ENCODE data around the gene GRIN2A. TPM values are rescaled to one million over a fixed set of nuclear protein-coding genes. Genes with fewer than 3 reads are reported as not detected.

The GRIN2A gene
- total RNA-seq, 1 donor from 2014 or later: not detected

- FAIRE-seq (no peak), DNase-seq (ENCODE audit: low read depth) (no peak)
- TF ChIP-seq CTCF (IDR thresholded peaks at IDR 0.05; ENCODE audit: insufficient read depth, low read length, severe bottlenecking): no peak
- Histone ChIP-seq H3K36me3 (ENCODE audit: control insufficient read depth, insufficient read depth, low read length) (no peaks in the 10 kb centered on the region), H3K4me3 (ENCODE audit: low read depth, low read length) (no peak overlapping the region), H3K27me3 (ENCODE audit: control insufficient read depth, insufficient read depth, low read length) (no peaks in the 10 kb centered on the region)
Measured at GRCh38 chr16:9738690-9739089, 443.5 kb downstream of the GRIN2A start.

- FAIRE-seq (no peak), DNase-seq (ENCODE audit: low read depth) (no peak)
- Histone ChIP-seq H3K27me3 (ENCODE audit: control insufficient read depth, insufficient read depth, low read length) (no peaks in the 10 kb centered on the region), H3K36me3 (ENCODE audit: control insufficient read depth, insufficient read depth, low read length) (no peaks in the 10 kb centered on the region), H3K4me3 (ENCODE audit: low read depth, low read length) (no peak overlapping the region)
- TF ChIP-seq CTCF (IDR thresholded peaks at IDR 0.05; ENCODE audit: insufficient read depth, low read length, severe bottlenecking): no peak
Measured at GRCh38 chr16:9736547-9736946, 445.7 kb downstream of the GRIN2A start.

GRCh38 chr16:9723136-9723535, 459.1 kb downstream of the GRIN2A start:
- no peaks in the 10 kb centered on the region for H3K36me3 ChIP-seq (ENCODE audit: control insufficient read depth, insufficient read depth, low read length)
- DNase-seq (ENCODE audit: low read depth) (no peak), FAIRE-seq (no peak)
- no peaks in the 10 kb centered on the region for H3K27me3 ChIP-seq (ENCODE audit: control insufficient read depth, insufficient read depth, low read length)
- H3K4me3 ChIP-seq (ENCODE audit: low read depth, low read length): no peak overlapping the region
- TF ChIP-seq CTCF (IDR thresholded peaks at IDR 0.05; ENCODE audit: insufficient read depth, low read length, severe bottlenecking): no peak

GRCh38 chr16:9713907-9714306, 468.3 kb downstream of the GRIN2A start:
- DNase-seq (ENCODE audit: low read depth): no peak
- FAIRE-seq: no peak
- H3K36me3 ChIP-seq (ENCODE audit: control insufficient read depth, insufficient read depth, low read length): no peaks in the 10 kb centered on the region
- H3K27me3 ChIP-seq (ENCODE audit: control insufficient read depth, insufficient read depth, low read length): no peaks in the 10 kb centered on the region
- TF ChIP-seq CTCF (IDR thresholded peaks at IDR 0.05; ENCODE audit: insufficient read depth, low read length, severe bottlenecking): no peak
- H3K4me3 ChIP-seq (ENCODE audit: low read depth, low read length): no peak overlapping the region

- no peaks in the 10 kb centered on the region for H3K36me3 ChIP-seq (ENCODE audit: control insufficient read depth, insufficient read depth, low read length)
- no peak for TF ChIP-seq CTCF (IDR thresholded peaks at IDR 0.05; ENCODE audit: insufficient read depth, low read length, severe bottlenecking)
- no peak for DNase-seq (ENCODE audit: low read depth)
- H3K27me3 ChIP-seq (ENCODE audit: control insufficient read depth, insufficient read depth, low read length): no peaks in the 10 kb centered on the region
- FAIRE-seq: no peak
- no peak overlapping the region for H3K4me3 ChIP-seq (ENCODE audit: low read depth, low read length)
Measured at GRCh38 chr16:9713156-9713555, 469.1 kb downstream of the GRIN2A start.

- FAIRE-seq: no peak
Measured at GRCh38 chr16:9708972-9709620, 473.1 kb downstream of the GRIN2A start.

More at GRCh38 chr16:9708972-9709620, 473.1 kb downstream of the GRIN2A start:
- no peak for TF ChIP-seq CTCF (IDR thresholded peaks at IDR 0.05; ENCODE audit: insufficient read depth, low read length, severe bottlenecking)
- no peak overlapping the region for H3K4me3 ChIP-seq (ENCODE audit: low read depth, low read length)
- no peak for DNase-seq (ENCODE audit: low read depth)
- H3K36me3 ChIP-seq (ENCODE audit: control insufficient read depth, insufficient read depth, low read length): no peaks in the 10 kb centered on the region
- no peaks in the 10 kb centered on the region for H3K27me3 ChIP-seq (ENCODE audit: control insufficient read depth, insufficient read depth, low read length)

Measured in bronchial epithelial cell (primary cell).